Loucy (cell line): ENCODE data around the gene BCKDHA.
"Not testable (repeated sequence)": the region's sequence is repeated elsewhere in the genome, so short reads cannot be mapped to it uniquely, and the experiment has no call there.

Experiments
- H2AFZ ChIP-seq: fragments of 200-600 bp; sonication (generic); 2 replicates; pipeline ENCODE4 v1.6.0; 2016; ENCODE audit warnings: antibody characterized with exemption, mild to moderate bottlenecking, low read length, moderate library complexity
- H3F3A ChIP-seq: fragments of 200-600 bp; 2 replicates; pipeline ENCODE4 v1.6.0; 2016; ENCODE audit warnings: antibody characterized with exemption, low read depth, mild to moderate bottlenecking
- H3K27me3 ChIP-seq: fragments of 200-600 bp; sonication (generic); 2 replicates; pipeline ENCODE4 v1.6.1; 2014; ENCODE audit warnings: low read length, mild to moderate bottlenecking; ENCODE audit not compliant: insufficient read depth, poor library complexity, severe bottlenecking
- H3K36me3 ChIP-seq: fragments of 200-600 bp; sonication (generic); 2 replicates; pipeline ENCODE4 v1.6.1; 2016; ENCODE audit warnings: low read length; ENCODE audit not compliant: insufficient read depth
- H3K4me1 ChIP-seq: fragments of 200-600 bp; sonication (generic); 2 replicates; pipeline ENCODE4 v1.5.1; 2014; ENCODE audit warnings: low read length, mild to moderate bottlenecking; ENCODE audit not compliant: insufficient read depth, poor library complexity, severe bottlenecking
- H3K4me2 ChIP-seq: fragments of 200-600 bp; sonication (generic); 2 replicates; pipeline ENCODE4 v1.6.0; 2014; ENCODE audit warnings: antibody characterized with exemption, low read length, low read depth, mild to moderate bottlenecking; ENCODE audit not compliant: poor library complexity, severe bottlenecking
- H3K4me3 ChIP-seq: fragments of 200-600 bp; sonication (generic); 2 replicates; pipeline ENCODE4 v1.5.1; 2014; ENCODE audit warnings: low read length, mild to moderate bottlenecking, mixed read lengths; ENCODE audit not compliant: poor library complexity, severe bottlenecking
- H3K79me2 ChIP-seq: fragments of 200-600 bp; sonication (generic); 2 replicates; pipeline ENCODE4 v1.6.1; 2014; ENCODE audit warnings: low read length; ENCODE audit not compliant: insufficient read depth
- H3K9ac ChIP-seq: fragments of 200-600 bp; sonication (generic); 2 replicates; pipeline ENCODE4 v1.6.0; 2014; ENCODE audit warnings: mild to moderate bottlenecking, low read depth, low read length, moderate library complexity; ENCODE audit not compliant: poor library complexity, severe bottlenecking
- H3K9me2 ChIP-seq: fragments of 200-600 bp; sonication (generic); replicated peaks from 2 replicates; pipeline ENCODE4 v1.6.1; 2016; ENCODE audit warnings: low read depth, low read length, mixed read lengths
- H3K9me3 ChIP-seq: fragments of 200-600 bp; sonication (generic); 2 replicates; pipeline ENCODE4 v1.6.1; 2014; ENCODE audit warnings: mild to moderate bottlenecking, antibody characterized with exemption, low read length, low read depth; ENCODE audit not compliant: insufficient read depth
- H4K20me1 ChIP-seq: fragments of 200-600 bp; sonication (generic); 2 replicates; pipeline ENCODE4 v1.6.0; 2014; ENCODE audit warnings: antibody characterized with exemption, low read length, mild to moderate bottlenecking; ENCODE audit not compliant: insufficient read depth, poor library complexity, severe bottlenecking
- EZH2phosphoT487 ChIP-seq: fragments of 200-600 bp; IDR thresholded peaks from 2 replicates; pipeline ENCODE4 v1.6.1; 2018; ENCODE audit warnings: antibody characterized with exemption, mild to moderate bottlenecking, moderate library complexity, borderline replicate concordance
- TF ChIP-seq, protein P1 (sequence below): fragments of 200-600 bp; sonication (generic); conservative IDR thresholded peaks from 2 replicates; pipeline ENCODE4 v1.5.1; 2014; ENCODE audit warnings: mild to moderate bottlenecking, antibody characterized with exemption, low read length

BCKDHA gene

DNA sequence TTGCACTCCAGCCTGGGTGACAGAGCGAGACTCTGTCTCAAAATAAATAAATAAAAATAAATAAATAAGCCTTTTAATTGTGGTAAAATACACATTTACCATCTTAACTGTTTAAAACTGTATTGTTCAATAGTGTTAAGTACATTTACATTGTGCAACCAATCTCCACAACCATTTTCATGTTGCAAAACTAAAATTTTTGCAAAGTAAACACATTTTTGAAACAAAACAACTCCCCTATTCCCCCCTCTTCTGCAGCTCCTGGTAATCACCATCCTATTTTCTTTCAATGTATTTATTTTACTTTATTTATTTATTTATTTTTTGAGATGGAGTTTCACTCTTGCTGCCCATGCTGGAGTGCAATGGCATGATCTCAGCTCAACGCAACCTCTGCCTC, 27.8 kb upstream of the BCKDHA start:
- Histone ChIP-seq H3K9me3 (no peaks in the 10 kb centered on the region), H3K27me3 (no peaks in the 10 kb centered on the region), H4K20me1 (no peaks in the 10 kb centered on the region), H3K4me1 (peaks cover 4% of the 10 kb centered on the region), H3K4me3 (no peak overlapping the region), H3K79me2 (peaks cover 16% of the 10 kb centered on the region), H3F3A (no peaks in the 10 kb centered on the region), H3K36me3 (no peaks in the 10 kb centered on the region), H3K9ac (no peak overlapping the region), H3K4me2 (no peak overlapping the region), H2AFZ (no peak overlapping the region), H3K9me2 (no peaks in the 10 kb centered on the region)
- TF ChIP-seq, protein P1, sequence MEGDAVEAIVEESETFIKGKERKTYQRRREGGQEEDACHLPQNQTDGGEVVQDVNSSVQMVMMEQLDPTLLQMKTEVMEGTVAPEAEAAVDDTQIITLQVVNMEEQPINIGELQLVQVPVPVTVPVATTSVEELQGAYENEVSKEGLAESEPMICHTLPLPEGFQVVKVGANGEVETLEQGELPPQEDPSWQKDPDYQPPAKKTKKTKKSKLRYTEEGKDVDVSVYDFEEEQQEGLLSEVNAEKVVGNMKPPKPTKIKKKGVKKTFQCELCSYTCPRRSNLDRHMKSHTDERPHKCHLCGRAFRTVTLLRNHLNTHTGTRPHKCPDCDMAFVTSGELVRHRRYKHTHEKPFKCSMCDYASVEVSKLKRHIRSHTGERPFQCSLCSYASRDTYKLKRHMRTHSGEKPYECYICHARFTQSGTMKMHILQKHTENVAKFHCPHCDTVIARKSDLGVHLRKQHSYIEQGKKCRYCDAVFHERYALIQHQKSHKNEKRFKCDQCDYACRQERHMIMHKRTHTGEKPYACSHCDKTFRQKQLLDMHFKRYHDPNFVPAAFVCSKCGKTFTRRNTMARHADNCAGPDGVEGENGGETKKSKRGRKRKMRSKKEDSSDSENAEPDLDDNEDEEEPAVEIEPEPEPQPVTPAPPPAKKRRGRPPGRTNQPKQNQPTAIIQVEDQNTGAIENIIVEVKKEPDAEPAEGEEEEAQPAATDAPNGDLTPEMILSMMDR = no peak
- no peak for TF ChIP-seq EZH2phosphoT487

DNA sequence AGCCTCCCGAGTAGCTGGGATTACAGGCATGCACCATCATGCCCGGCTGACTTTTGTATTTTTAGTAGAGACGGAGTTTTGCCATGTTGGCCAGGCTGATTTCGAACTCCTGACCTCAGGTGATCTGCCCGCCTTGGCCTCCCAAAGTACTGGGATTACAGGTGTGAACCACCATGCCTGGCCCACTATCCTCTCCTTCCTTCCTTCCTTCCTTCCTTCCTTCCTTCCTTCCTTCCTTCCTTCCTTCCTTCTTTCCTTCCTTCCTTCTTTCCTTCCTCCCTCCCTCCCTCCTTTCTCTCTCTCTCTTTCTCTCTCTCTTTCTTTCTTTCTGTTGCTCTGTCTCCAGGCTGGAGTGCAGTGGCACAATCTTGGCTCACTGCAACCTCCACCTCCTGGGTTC, 26.5 kb upstream of the BCKDHA start:
- not testable (repeated sequence) for H3K4me3 ChIP-seq, H3K79me2 ChIP-seq, H4K20me1 ChIP-seq, H3K9ac ChIP-seq, H2AFZ ChIP-seq, H3K9me3 ChIP-seq, H3K27me3 ChIP-seq, H3K4me2 ChIP-seq, H3K9me2 ChIP-seq, H3K36me3 ChIP-seq, H3F3A ChIP-seq, H3K4me1 ChIP-seq

DNA sequence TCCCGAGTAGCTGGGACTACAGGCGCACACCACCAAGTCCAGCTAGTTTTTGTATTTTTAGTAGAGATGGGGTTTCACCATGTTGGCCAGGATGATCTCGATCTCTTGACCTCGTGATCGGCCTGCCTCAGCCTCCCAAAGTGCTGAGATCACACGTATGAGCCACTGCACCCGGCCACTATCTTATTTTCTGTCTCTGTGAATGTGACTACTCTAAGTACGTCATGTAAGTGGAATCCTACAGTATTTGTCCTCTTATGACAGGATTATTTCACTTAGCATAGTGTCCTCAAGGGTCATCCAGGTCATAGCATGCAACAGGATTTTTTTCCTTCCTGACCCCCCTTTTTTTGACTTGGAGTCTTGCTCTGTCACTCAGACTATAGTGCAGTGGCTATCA, 26.1 kb upstream of the BCKDHA start:
- no peaks in the 10 kb centered on the region for H4K20me1 ChIP-seq
- no peaks in the 10 kb centered on the region for H3K4me1 ChIP-seq
- no peaks in the 10 kb centered on the region for H3K36me3 ChIP-seq
- H3K79me2 ChIP-seq = peaks cover under 1% of the 10 kb centered on the region; the same call in 1 of the 2 replicates
- no peak overlapping the region for H3K4me3 ChIP-seq
- no peaks in the 10 kb centered on the region for H3K9me3 ChIP-seq
- no peaks in the 10 kb centered on the region for H3K9me2 ChIP-seq
- H2AFZ ChIP-seq = no peak overlapping the region
- H3K27me3 ChIP-seq = no peaks in the 10 kb centered on the region
- no peak overlapping the region for H3K9ac ChIP-seq
- no peaks in the 10 kb centered on the region for H3F3A ChIP-seq
- H3K4me2 ChIP-seq = no peak overlapping the region
- TF ChIP-seq, protein P1 = no peak
- TF ChIP-seq EZH2phosphoT487 = no peak

DNA sequence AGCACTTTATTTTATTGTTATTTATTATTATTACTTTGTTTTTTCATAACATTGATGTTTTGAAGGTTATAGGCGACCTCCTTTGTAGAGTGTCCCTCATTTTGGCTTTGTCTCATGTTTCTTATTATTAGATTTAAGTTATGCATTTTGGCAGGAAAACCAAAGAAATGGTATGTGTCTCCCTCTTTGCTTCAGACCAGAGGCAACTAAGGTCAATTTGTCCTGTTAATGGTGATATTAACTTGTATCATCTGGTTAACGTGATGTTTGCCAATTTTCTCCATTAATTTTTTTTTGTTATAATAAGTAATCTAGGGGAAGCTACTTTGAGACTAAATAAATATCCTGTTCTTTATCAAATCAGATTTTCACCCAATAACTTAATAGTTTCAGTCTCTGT, 25.1 kb upstream of the BCKDHA start:
- no peak overlapping the region for H2AFZ ChIP-seq
- TF ChIP-seq EZH2phosphoT487 = no peak
- TF ChIP-seq, protein P1 = no peak
- H3F3A ChIP-seq = no peaks in the 10 kb centered on the region
- no peaks in the 10 kb centered on the region for H3K27me3 ChIP-seq
- no peaks in the 10 kb centered on the region for H3K79me2 ChIP-seq
- H3K4me2 ChIP-seq = no peak overlapping the region
- H3K4me3 ChIP-seq = no peak overlapping the region
- H4K20me1 ChIP-seq = no peaks in the 10 kb centered on the region
- H3K36me3 ChIP-seq = no peaks in the 10 kb centered on the region
- no peaks in the 10 kb centered on the region for H3K9me2 ChIP-seq
- no peaks in the 10 kb centered on the region for H3K9me3 ChIP-seq
- H3K4me1 ChIP-seq = no peaks in the 10 kb centered on the region
- no peak overlapping the region for H3K9ac ChIP-seq
